IMR-90 (cell line): ENCODE measurements around the gene MARCO. TPM values are rescaled to one million over a fixed set of nuclear protein-coding genes. Genes with fewer than 3 reads are reported as not detected.

Experiments used
- ATAC-seq: fragments of 200-7000 bp; cut with Tn5 transposase; 2 replicates; pipeline ENCODE4 v1.9.1; 2020; ENCODE audit warnings: low read depth, mild to moderate bottlenecking, moderate library complexity
- BruUV-seq: library from RNA; stranded (reverse); fragments of 400-500 nt; replicated peaks from 2 replicates; lab custom pipeline; 2021; lab: Mats Ljungman, UMichigan
- CTCF ChIA-PET: fragments of 300-600 bp; formaldehyde crosslinking; extraction: SDS; loops from one replicate; lab custom pipeline; 2021; ENCODE audit warnings: antibody characterized with exemption; lab: Yijun Ruan, JAX
- POLR2A ChIA-PET: fragments of 300-600 bp; sonication (Branson Sonifier 250); formaldehyde crosslinking; loops from one replicate; lab custom pipeline; 2022; ENCODE audit warnings: antibody characterized with exemption; ENCODE audit not compliant: unreplicated experiment; lab: Charles Lee
- DNase-seq: peaks from one replicate; pipeline ENCODE4 v3.0.0; 2013
- H2AFZ ChIP-seq: replicated peaks from 2 replicates; pipeline ENCODE3; 2013; ENCODE audit warnings: low read length, mild to moderate bottlenecking; ENCODE audit not compliant: poor library complexity
- H2AK5ac ChIP-seq: 2 replicates; pipeline ENCODE4 v1.6.1; 2013; ENCODE audit warnings: low read depth, low read length, inconsistent platforms
- H2AK9ac ChIP-seq: replicated peaks from 2 replicates; pipeline ENCODE3; 2013; ENCODE audit warnings: mild to moderate bottlenecking, low read depth, low read length, moderate library complexity; ENCODE audit not compliant: poor library complexity
- H2BK120ac ChIP-seq: 2 replicates; pipeline ENCODE4 v1.6.1; 2013; ENCODE audit warnings: low read depth, low read length, inconsistent platforms
- H2BK15ac ChIP-seq: 3 replicates; pipeline ENCODE4 v1.6.1; 2013; ENCODE audit warnings: low read depth, low read length, inconsistent platforms
- H2BK20ac ChIP-seq: 2 replicates; pipeline ENCODE4 v1.6.1; 2013; ENCODE audit warnings: low read depth, mild to moderate bottlenecking, inconsistent platforms, low read length, moderate library complexity
- H2BK5ac ChIP-seq: 2 replicates; pipeline ENCODE4 v1.6.1; 2013; ENCODE audit warnings: mild to moderate bottlenecking, low read depth, low read length, inconsistent platforms; ENCODE audit not compliant: poor library complexity, severe bottlenecking
- H3K14ac ChIP-seq: replicated peaks from 2 replicates; pipeline ENCODE4 v1.6.1; 2013; ENCODE audit warnings: low read depth, low read length, inconsistent platforms
- H3K18ac ChIP-seq: 2 replicates; pipeline ENCODE4 v1.6.1; 2013; ENCODE audit warnings: low read depth, low read length, control low read depth
- H3K23ac ChIP-seq: 2 replicates; pipeline ENCODE4 v1.6.1; 2013; ENCODE audit warnings: low read depth, low read length, inconsistent platforms
- H3K27ac ChIP-seq: 2 replicates; pipeline ENCODE4 v1.5.1; 2013; ENCODE audit warnings: mild to moderate bottlenecking, control low read depth, low read length; ENCODE audit not compliant: insufficient read depth
- H3K27me3 ChIP-seq: 2 replicates; pipeline ENCODE4 v1.6.1; 2013; ENCODE audit warnings: low read length; ENCODE audit not compliant: control insufficient read depth, insufficient read depth
- H3K36me3 ChIP-seq: 2 replicates; pipeline ENCODE4 v1.6.1; 2013; ENCODE audit warnings: low read length, mixed read lengths; ENCODE audit not compliant: control insufficient read depth, insufficient read depth
- H3K4ac ChIP-seq: 2 replicates; pipeline ENCODE4 v1.6.1; 2013; ENCODE audit warnings: low read depth, low read length, inconsistent platforms
- H3K4me1 ChIP-seq: 2 replicates; pipeline ENCODE4 v1.6.1; 2013; ENCODE audit warnings: low read length, mixed read lengths; ENCODE audit not compliant: control insufficient read depth, insufficient read depth
- H3K4me2 ChIP-seq: 2 replicates; pipeline ENCODE4 v1.6.1; 2013; ENCODE audit warnings: low read depth, mild to moderate bottlenecking, control low read depth, low read length, moderate library complexity
- H3K4me3 ChIP-seq: 2 replicates; pipeline ENCODE4 v1.5.1; 2013; ENCODE audit warnings: low read depth, mild to moderate bottlenecking, control low read depth, low read length, moderate library complexity; ENCODE audit not compliant: insufficient read depth
- H3K56ac ChIP-seq: 2 replicates; pipeline ENCODE4 v1.6.1; 2013; ENCODE audit warnings: low read length, inconsistent platforms; ENCODE audit not compliant: insufficient read depth; ENCODE audit errors: extremely low read depth
- H3K79me1 ChIP-seq, 2 experiments: 2 replicates each; pipeline ENCODE4 v1.6.1; 2013; ENCODE audit warnings: low read length in 2 of 2, inconsistent platforms in 1 of 2, low read depth in 1 of 2
- H3K9ac ChIP-seq: 2 replicates; pipeline ENCODE4 v1.6.1; 2013; ENCODE audit warnings: low read depth, low read length, control low read depth
- H3K9me1 ChIP-seq: 2 replicates; pipeline ENCODE4 v1.6.1; 2013; ENCODE audit warnings: low read length, inconsistent platforms; ENCODE audit not compliant: insufficient read depth
- H3K9me3 ChIP-seq: 2 replicates; pipeline ENCODE4 v1.6.1; 2013; ENCODE audit warnings: low read length; ENCODE audit not compliant: control insufficient read depth, insufficient read depth
- H4K20me1 ChIP-seq: 2 replicates; pipeline ENCODE4 v1.6.1; 2013; ENCODE audit warnings: low read length, inconsistent platforms; ENCODE audit not compliant: insufficient read depth
- H4K5ac ChIP-seq: 2 replicates; pipeline ENCODE4 v1.6.1; 2013; ENCODE audit warnings: mild to moderate bottlenecking, low read depth, low read length, control low read depth
- H4K8ac ChIP-seq, 2 experiments: 2 replicates each; pipeline ENCODE4 v1.6.1; 2013; ENCODE audit warnings: low read depth in 2 of 2, low read length in 2 of 2, control low read depth in 1 of 2, inconsistent platforms in 1 of 2
- H4K91ac ChIP-seq: 2 replicates; pipeline ENCODE4 v1.6.1; 2013; ENCODE audit warnings: low read depth, low read length, inconsistent platforms; ENCODE audit not compliant: insufficient read depth
- BHLHE40 ChIP-seq: fragments of 150-350 bp; IDR thresholded peaks from 2 replicates; pipeline ENCODE4 v1.6.1; 2016; ENCODE audit warnings: mild to moderate bottlenecking, low read depth, low read length
- CHD1 ChIP-seq: IDR thresholded peaks from 2 replicates; pipeline ENCODE4 v1.6.1; 2012; ENCODE audit warnings: low read depth, low read length, improper control_type of control experiment
- ELK1 ChIP-seq: fragments of 150-350 bp; IDR thresholded peaks from 2 replicates; pipeline ENCODE4 v1.6.1; 2016; ENCODE audit warnings: low read depth, mild to moderate bottlenecking, low read length, moderate library complexity, borderline replicate concordance
- MAFK ChIP-seq: IDR thresholded peaks from 2 replicates; pipeline ENCODE4 v1.6.1; 2012; ENCODE audit warnings: low read depth, low read length, improper control_type of control experiment
- MXI1 ChIP-seq: IDR thresholded peaks from 2 replicates; pipeline ENCODE4 v1.6.1; 2012; ENCODE audit warnings: low read depth, mild to moderate bottlenecking, low read length, moderate library complexity, borderline replicate concordance
- NFE2L2 ChIP-seq: fragments of 150-350 bp; IDR thresholded peaks from 2 replicates; pipeline ENCODE4 v1.6.1; 2016; ENCODE audit warnings: low read depth, mild to moderate bottlenecking, low read length
- POLR2A ChIP-seq: IDR thresholded peaks from 2 replicates; pipeline ENCODE4 v1.6.1; 2012; ENCODE audit warnings: mild to moderate bottlenecking, low read depth, low read length
- RAD21 ChIP-seq: IDR thresholded peaks from 2 replicates; pipeline ENCODE4 v1.6.1; 2012; ENCODE audit warnings: low read length, improper control_type of control experiment
- RCOR1 ChIP-seq: IDR thresholded peaks from 2 replicates; pipeline ENCODE4 v1.6.1; 2012; ENCODE audit warnings: mild to moderate bottlenecking, low read length, improper control_type of control experiment; ENCODE audit not compliant: insufficient replicate concordance
- SMC3 ChIP-seq: fragments of 150-350 bp; IDR thresholded peaks from 2 replicates; pipeline ENCODE4 v1.6.1; 2016; ENCODE audit warnings: low read depth, mild to moderate bottlenecking, antibody characterized with exemption, low read length, moderate library complexity
- WGBS, 2 experiments: methylation state at CpG; one replicate each; pipeline versions ENCODE4 v1.1.5 to v1.1.7; 2013; ENCODE audit warnings: missing lambda C conversion rate in 2 of 2; ENCODE audit not compliant: insufficient read length in 1 of 2; ENCODE audit errors: extremely low coverage in 2 of 2; 5-methylcytosine and 5-hydroxymethylcytosine counted together
- dilution Hi-C: fragments of 300-500 bp; cut with HindIII; formaldehyde crosslinking; loops from one replicate; pipeline ENCODE4 v1.14.3; 2018; ENCODE audit warnings: low sequenced_read_pairs; ENCODE audit not compliant: unreplicated experiment
- in situ Hi-C: fragments of 300-500 bp; cut with MboI; formaldehyde crosslinking; loops from 3 replicates; pipeline ENCODE4 v1.14.3; 2019; ENCODE audit warnings: low sequenced_read_pairs, inconsistent platforms, mixed read lengths
- intact Hi-C: fragments of 100-400 bp; cut with micrococcal nuclease; formaldehyde crosslinking; loops from 2 replicates; pipeline ENCODE4 v1.10.0; 2022
- polyA plus RNA-seq, 3 experiments: library from polyadenylated mRNA; depleted of rRNA; stranded (reverse); fragments of >200 nt; gene quantifications; 2 replicates each; pipeline ENCODE4 v1.2.3, GENCODE V29; 2012; ENCODE audit warnings: low replicate concordance in 1 of 3
- total RNA-seq: library from RNA; depleted of rRNA; stranded (reverse); fragments of >200 nt; gene quantifications from 2 replicates; pipeline ENCODE4 v1.2.3, GENCODE V29; 2012
- TF ChIP-seq, protein P1 (sequence below): fragments of 150-350 bp; IDR thresholded peaks from 2 replicates; pipeline ENCODE4 v1.6.1; 2017; ENCODE audit warnings: mild to moderate bottlenecking, antibody characterized with exemption, low read length, low read depth
- TF ChIP-seq, protein P2 (sequence below): conservative IDR thresholded peaks from 2 replicates; pipeline ENCODE4 v1.5.1; 2012; ENCODE audit warnings: mild to moderate bottlenecking, low read depth, low read length, improper control_type of control experiment

MARCO gene
- total and polyA plus RNA-seq, 2 of the 4 experiments (the other 2 are of a cell fraction): not detected

DNA sequence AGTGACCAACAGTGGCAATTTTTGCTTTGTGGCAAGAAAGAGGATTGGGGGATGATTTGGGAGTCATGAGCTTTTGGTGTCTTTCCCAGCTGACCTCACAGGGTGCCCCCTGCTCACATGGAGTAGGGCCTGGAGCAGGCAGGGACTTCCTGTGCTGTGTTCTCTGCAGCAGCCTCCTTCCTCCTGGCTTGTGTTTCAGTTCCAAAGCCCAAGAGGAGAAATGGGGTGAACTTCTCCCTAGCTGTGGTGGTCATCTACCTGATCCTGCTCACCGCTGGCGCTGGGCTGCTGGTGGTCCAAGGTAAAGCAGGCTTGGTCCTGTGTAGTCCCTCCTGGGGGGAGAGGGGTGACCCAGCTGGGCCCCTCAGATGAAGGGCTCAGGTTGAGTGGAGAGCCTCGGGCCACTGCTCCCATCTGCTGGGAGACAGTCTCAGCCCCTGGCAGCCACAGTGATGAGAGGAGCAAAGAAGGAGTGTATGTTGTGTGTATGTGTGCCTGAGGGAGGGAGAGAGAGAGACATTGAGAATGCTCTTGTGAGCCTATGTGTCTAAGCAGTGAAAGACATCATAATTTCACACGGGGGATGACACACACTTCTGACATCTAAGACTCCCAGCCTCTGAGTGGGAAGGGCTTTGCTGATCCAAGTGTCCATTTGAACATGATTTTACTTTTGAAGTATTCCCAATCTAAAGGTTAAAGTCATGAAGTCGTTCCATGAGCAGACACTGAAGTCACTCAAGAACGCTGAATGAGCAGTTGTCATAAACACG, 27.2 kb downstream of the MARCO start:
- Histone ChIP-seq H2AFZ (no peak overlapping the region), H3K27ac (no peak overlapping the region), H4K8ac (no peak overlapping the region), H3K4me3 (no peak overlapping the region), H3K9me3 (no peaks in the 10 kb centered on the region), H3K4ac (no peak overlapping the region), H4K91ac (no peak overlapping the region), H3K4me2 (no peak overlapping the region), H3K4me1 (no peaks in the 10 kb centered on the region), H4K5ac (no peak overlapping the region), H3K18ac (no peak overlapping the region), H4K20me1 (no peaks in the 10 kb centered on the region), H3K36me3 (no peaks in the 10 kb centered on the region), H2BK15ac (no peak overlapping the region), H2BK20ac (no peak overlapping the region), H2BK5ac (no peak overlapping the region), H3K9me1 (no peaks in the 10 kb centered on the region), H3K79me1 (no peaks in the 10 kb centered on the region), H3K56ac (no peak overlapping the region), H2AK9ac (no peak overlapping the region), H3K23ac (no peak overlapping the region), H2BK120ac (no peak overlapping the region), H3K14ac (no peak overlapping the region), H3K27me3 (no peaks in the 10 kb centered on the region), H2AK5ac (no peak overlapping the region), H3K9ac (no peak overlapping the region)
- CTCF ChIA-PET: no interaction called here
- intact Hi-C loops (no loop called here), in situ Hi-C loops (no loop called here), dilution Hi-C loops (no loop called here)
- DNase-seq (no peak), ATAC-seq (no peak)
- WGBS, 2 experiments: 53% methylated on average over 3 of the region's 7 CpGs; no CpG with 5 or more reads in 1 of the 2 experiments
- POLR2A ChIA-PET: no interaction called here
- no peak for TF ChIP-seq NFE2L2
- TF ChIP-seq CHD1: no peak
- TF ChIP-seq RCOR1: no peak
- TF ChIP-seq RAD21: no peak
- no peak for TF ChIP-seq BHLHE40
- TF ChIP-seq ELK1: no peak
- no peak for TF ChIP-seq MXI1
- no peak for TF ChIP-seq POLR2A
- TF ChIP-seq SMC3: no peak
- TF ChIP-seq, protein P1, sequence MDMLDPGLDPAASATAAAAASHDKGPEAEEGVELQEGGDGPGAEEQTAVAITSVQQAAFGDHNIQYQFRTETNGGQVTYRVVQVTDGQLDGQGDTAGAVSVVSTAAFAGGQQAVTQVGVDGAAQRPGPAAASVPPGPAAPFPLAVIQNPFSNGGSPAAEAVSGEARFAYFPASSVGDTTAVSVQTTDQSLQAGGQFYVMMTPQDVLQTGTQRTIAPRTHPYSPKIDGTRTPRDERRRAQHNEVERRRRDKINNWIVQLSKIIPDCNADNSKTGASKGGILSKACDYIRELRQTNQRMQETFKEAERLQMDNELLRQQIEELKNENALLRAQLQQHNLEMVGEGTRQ: no peak
- no peak for TF ChIP-seq MAFK
- TF ChIP-seq, protein P2, sequence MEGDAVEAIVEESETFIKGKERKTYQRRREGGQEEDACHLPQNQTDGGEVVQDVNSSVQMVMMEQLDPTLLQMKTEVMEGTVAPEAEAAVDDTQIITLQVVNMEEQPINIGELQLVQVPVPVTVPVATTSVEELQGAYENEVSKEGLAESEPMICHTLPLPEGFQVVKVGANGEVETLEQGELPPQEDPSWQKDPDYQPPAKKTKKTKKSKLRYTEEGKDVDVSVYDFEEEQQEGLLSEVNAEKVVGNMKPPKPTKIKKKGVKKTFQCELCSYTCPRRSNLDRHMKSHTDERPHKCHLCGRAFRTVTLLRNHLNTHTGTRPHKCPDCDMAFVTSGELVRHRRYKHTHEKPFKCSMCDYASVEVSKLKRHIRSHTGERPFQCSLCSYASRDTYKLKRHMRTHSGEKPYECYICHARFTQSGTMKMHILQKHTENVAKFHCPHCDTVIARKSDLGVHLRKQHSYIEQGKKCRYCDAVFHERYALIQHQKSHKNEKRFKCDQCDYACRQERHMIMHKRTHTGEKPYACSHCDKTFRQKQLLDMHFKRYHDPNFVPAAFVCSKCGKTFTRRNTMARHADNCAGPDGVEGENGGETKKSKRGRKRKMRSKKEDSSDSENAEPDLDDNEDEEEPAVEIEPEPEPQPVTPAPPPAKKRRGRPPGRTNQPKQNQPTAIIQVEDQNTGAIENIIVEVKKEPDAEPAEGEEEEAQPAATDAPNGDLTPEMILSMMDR: no peak
- BruUV-seq: no TSS peak
